GM06990 (cell line): ENCODE measurements around the gene ETV2.
"Not testable (repeated sequence)": the region's sequence is repeated elsewhere in the genome, so short reads cannot be mapped to it uniquely, and the experiment has no call there.

Experiments
- DNase-seq: peaks from one replicate; pipeline ENCODE4 v3.0.0-alpha.2; 2011; ENCODE audit not compliant: insufficient read length; ENCODE audit errors: extremely low read depth
- H3K27me3 ChIP-seq: replicated peaks from 2 replicates; pipeline ENCODE4 v1.6.0; 2011; ENCODE audit warnings: low read length; ENCODE audit not compliant: control insufficient read depth, insufficient read depth
- H3K36me3 ChIP-seq: 2 replicates; pipeline ENCODE4 v1.5.1; 2011; ENCODE audit warnings: low read length; ENCODE audit not compliant: control insufficient read depth, insufficient read depth
- H3K4me3 ChIP-seq: replicated peaks from 2 replicates; pipeline ENCODE4 v1.5.1; 2011; ENCODE audit warnings: low read depth, mild to moderate bottlenecking, control low read depth, low read length
- TF ChIP-seq, protein P1 (sequence below): IDR thresholded peaks from 2 replicates; pipeline ENCODE4 v1.5.1; 2011; ENCODE audit warnings: low read length, control low read depth, mild to moderate bottlenecking, inconsistent platforms; ENCODE audit not compliant: insufficient read depth, poor library complexity, severe bottlenecking

ETV2 gene

DNA sequence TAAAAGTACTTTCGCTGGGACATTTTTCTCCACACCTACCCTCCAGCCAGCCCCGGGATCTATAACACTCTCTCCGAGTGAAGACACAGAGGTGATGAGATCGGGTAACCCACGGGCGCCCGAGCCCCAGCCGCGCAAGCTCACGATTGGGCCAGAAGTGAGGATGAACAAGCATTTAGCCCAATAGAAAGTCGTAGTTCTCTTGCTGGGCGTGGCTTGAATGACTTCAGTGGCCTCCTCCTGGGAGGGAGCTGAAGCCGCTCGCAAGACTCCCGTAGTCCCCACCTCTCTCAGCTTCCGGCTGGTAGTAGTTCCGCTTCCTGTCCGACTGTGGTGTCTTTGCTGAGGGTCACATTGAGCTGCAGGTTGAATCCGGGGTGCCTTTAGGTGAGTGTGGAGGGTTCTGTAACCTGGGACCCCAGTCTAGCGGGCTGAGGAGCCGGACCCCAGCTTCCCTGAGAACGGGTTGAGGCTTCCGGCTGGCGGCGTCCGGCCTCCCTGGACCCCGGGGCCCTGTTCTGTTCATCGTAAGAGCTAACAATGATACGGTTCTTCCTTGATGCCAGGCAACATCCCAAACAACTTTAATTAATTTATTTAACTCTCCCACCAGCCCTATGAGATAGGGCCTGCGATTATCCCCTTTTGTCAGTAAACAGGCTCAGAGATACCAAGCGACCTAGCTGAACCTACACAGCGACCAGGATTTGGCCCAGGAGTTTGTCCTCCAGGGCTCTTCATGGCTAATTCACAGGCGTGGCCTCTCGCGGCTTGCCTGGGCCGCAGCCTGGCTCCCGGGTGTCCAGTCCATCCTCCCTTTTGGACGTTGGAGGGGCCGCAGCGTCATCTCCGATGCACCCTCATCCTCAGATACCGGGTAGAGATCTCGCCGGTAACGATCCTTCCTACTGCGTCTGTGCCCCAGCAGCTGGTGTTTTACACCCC lies 6.7 kb downstream of the ETV2 start, which contains the start of gene COX6B1:
Gene COX6B1, plus strand, starts transcription at position 307 of the 945 bp plus-strand sequence. CDS start 2,921 bp downstream, outside the sequence.
- TF ChIP-seq, protein P1, sequence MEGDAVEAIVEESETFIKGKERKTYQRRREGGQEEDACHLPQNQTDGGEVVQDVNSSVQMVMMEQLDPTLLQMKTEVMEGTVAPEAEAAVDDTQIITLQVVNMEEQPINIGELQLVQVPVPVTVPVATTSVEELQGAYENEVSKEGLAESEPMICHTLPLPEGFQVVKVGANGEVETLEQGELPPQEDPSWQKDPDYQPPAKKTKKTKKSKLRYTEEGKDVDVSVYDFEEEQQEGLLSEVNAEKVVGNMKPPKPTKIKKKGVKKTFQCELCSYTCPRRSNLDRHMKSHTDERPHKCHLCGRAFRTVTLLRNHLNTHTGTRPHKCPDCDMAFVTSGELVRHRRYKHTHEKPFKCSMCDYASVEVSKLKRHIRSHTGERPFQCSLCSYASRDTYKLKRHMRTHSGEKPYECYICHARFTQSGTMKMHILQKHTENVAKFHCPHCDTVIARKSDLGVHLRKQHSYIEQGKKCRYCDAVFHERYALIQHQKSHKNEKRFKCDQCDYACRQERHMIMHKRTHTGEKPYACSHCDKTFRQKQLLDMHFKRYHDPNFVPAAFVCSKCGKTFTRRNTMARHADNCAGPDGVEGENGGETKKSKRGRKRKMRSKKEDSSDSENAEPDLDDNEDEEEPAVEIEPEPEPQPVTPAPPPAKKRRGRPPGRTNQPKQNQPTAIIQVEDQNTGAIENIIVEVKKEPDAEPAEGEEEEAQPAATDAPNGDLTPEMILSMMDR: no peak
- peak; percentile 89 for DNase-seq
- Histone ChIP-seq H3K27me3 (no peaks in the 10 kb centered on the region), H3K4me3 (peak within 1 kb of the TSS; percentile 67), H3K36me3 (peaks cover 5% of the 10 kb centered on the region)

- Histone ChIP-seq H3K36me3 (peaks cover 11% of the 10 kb centered on the region), H3K4me3 (no peak overlapping the region), H3K27me3 (no peaks in the 10 kb centered on the region)
- no peak for DNase-seq
- TF ChIP-seq, protein P1: no peak
Measured at GRCh38 chr19:35650581-35650980, 9.0 kb downstream of the ETV2 start.

DNA sequence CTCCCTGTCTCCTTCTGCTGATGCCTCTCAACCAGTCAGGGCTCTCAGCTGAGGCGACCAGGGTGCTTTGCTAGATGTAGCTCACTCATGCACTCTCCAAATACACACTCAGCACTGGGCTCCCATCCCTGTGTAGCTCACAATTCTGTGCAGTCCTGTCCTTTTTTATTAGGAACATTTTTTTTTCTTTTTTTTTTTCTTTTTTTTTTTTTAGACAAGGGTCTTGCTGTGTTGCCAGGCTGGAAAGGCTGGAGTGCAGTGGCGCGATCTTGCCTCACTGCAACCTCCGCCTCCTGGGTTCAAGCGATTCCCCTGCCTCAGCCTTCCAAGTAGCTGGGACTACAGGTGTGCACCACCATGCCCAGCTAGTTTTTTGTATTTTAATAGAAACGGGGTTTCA lies 13.3 kb downstream of the ETV2 start:
- not testable (repeated sequence) for DNase-seq, H3K27me3 ChIP-seq, H3K4me3 ChIP-seq
- peaks cover 21% of the 10 kb centered on the region for H3K36me3 ChIP-seq

DNA sequence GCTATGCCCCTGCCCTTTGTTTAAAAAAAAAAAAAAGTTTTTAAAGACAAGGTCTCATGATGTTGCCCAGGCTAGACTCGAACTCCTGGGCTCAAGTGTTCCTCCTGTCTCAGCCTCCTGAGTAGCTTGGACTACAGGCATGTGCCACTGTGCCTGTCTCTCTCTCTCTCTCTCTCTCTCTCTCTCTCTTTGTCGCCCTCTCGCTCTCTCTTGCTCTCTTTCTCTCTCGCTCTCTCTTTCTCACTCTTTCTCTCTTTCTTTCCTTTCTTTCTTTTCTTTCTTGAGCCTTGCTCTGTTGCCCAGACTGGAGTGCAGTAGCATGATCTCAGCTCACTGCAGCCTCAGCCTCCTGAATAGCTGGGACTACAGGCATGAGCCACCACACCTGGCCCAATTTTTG lies 14.1 kb downstream of the ETV2 start:
- TF ChIP-seq, protein P1: no peak
- Histone ChIP-seq H3K27me3 (no peaks in the 10 kb centered on the region), H3K4me3 (no peak overlapping the region), H3K36me3 (peaks cover 21% of the 10 kb centered on the region)
- DNase-seq: no peak

DNA sequence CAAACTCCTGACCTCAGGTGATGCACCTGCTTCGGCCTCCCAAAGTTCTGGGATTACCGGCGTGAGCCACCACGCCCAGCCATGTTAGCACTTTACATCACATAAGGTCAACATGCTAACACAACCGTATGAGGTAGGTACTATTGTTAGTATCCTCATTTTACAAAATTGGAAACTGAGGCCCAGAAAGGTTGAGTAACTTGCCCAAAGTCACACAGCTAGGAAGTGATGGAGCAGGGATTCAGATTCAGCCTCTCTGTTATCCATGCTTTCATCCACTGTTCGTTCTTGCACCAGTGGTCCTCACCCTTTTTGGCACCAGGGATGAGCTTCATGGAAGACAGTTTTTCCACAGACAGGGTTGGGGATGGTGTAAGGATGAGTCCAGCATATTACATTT lies 15.2 kb downstream of the ETV2 start:
- TF ChIP-seq, protein P1: no peak
- Histone ChIP-seq H3K36me3 (peaks cover 18% of the 10 kb centered on the region), H3K4me3 (no peak overlapping the region), H3K27me3 (no peaks in the 10 kb centered on the region)
- no peak for DNase-seq

GRCh38 chr19:35657904-35658700 lies 16.6 kb downstream of the ETV2 start:
- no peak for DNase-seq
- no peaks in the 10 kb centered on the region for H3K27me3 ChIP-seq
- TF ChIP-seq, protein P1: peak; percentile 16
- no peak overlapping the region for H3K4me3 ChIP-seq
- H3K36me3 ChIP-seq: peaks cover 17% of the 10 kb centered on the region
